ENCODE data around the gene THAP10. TPM values are rescaled to one million over a fixed set of nuclear protein-coding genes. Genes with fewer than 3 reads are reported as not detected.

The THAP10 gene
- total RNA-seq, 4 donors from 2014 or later = 0.46 to 2.3 (median 1.1) TPM

- no peaks in the 10 kb centered on the region for H3K9me3 ChIP-seq
- in situ Hi-C loops (cut with MboI; ENCODE audit: low sequenced_read_pairs in 4 of 4) (no loop called here), intact Hi-C loops (cut with DNase I; ENCODE audit: low total_unique reads) (no loop called here)
- H3K27ac ChIP-seq = peak overlapping the region in 3 of 4 donors; percentile 8 to 78 (median 60)
- peaks cover 17 to 22% of the 10 kb centered on the region in 2 donors for H3K4me1 ChIP-seq
- DNase-seq (peak in 1 of 2 donors; percentile 53), ATAC-seq (peak in 1 of 2 donors; percentile 34)
- peaks cover 0 to 3% of the 10 kb centered on the region in 2 donors for H3K36me3 ChIP-seq
- H3K27me3 ChIP-seq = no peaks in the 10 kb centered on the region
- no peak for TF ChIP-seq CTCF (IDR thresholded peaks at IDR 0.05 in 4 of 5, conservative IDR thresholded peaks at IDR 0.05 in 1 of 5)
- TF ChIP-seq POLR2A (IDR thresholded peaks at IDR 0.05) = no peak
- H3K4me3 ChIP-seq = no peak overlapping the region
Measured at GRCh38 chr15:70837476-70837875, 54.8 kb downstream of the THAP10 start.

- no peak overlapping the region for H3K4me3 ChIP-seq
- H3K36me3 ChIP-seq = peaks cover 0 to 6% of the 10 kb centered on the region in 2 donors
- peaks cover 17 to 22% of the 10 kb centered on the region in 2 donors for H3K4me1 ChIP-seq
- intact Hi-C loops (cut with DNase I; ENCODE audit: low total_unique reads) = no loop called here
- ATAC-seq (no peak), DNase-seq (no peak)
- H3K9me3 ChIP-seq = no peaks in the 10 kb centered on the region
- in situ Hi-C loops (cut with MboI; ENCODE audit: low sequenced_read_pairs in 4 of 4) = no loop called here
- H3K27ac ChIP-seq = peak overlapping the region; percentile 60 to 78 (median 70)
- no peak for TF ChIP-seq POLR2A (IDR thresholded peaks at IDR 0.05)
- no peaks in the 10 kb centered on the region for H3K27me3 ChIP-seq
Measured at GRCh38 chr15:70835841-70836240, 56.4 kb downstream of the THAP10 start.

- no peak overlapping the region for H3K4me3 ChIP-seq
- peak; percentile 55 to 85 for DNase-seq
- peaks cover 0 to 6% of the 10 kb centered on the region in 2 donors for H3K36me3 ChIP-seq
- H3K27ac ChIP-seq = peak overlapping the region; percentile 60 to 78 (median 70)
- intact Hi-C loops (cut with DNase I; ENCODE audit: low total_unique reads) = no loop called here
- TF ChIP-seq POLR2A (IDR thresholded peaks at IDR 0.05) (peak in 1 of 2 donors; percentile 22), CTCF (IDR thresholded peaks at IDR 0.05 in 4 of 5, conservative IDR thresholded peaks at IDR 0.05 in 1 of 5) (no peak)
- ATAC-seq = peak; percentile 69 to 80
- in situ Hi-C loops (cut with MboI; ENCODE audit: low sequenced_read_pairs in 4 of 4) = no loop called here
- H3K27me3 ChIP-seq = no peaks in the 10 kb centered on the region
- peaks cover 17 to 22% of the 10 kb centered on the region in 2 donors for H3K4me1 ChIP-seq
- no peaks in the 10 kb centered on the region for H3K9me3 ChIP-seq
Measured at GRCh38 chr15:70835415-70835814, 56.8 kb downstream of the THAP10 start.

- no peak for DNase-seq
- ATAC-seq = no peak
- intact Hi-C loops (cut with DNase I; ENCODE audit: low total_unique reads) (no loop called here), in situ Hi-C loops (cut with MboI; ENCODE audit: low sequenced_read_pairs in 4 of 4) (no loop called here)
- H3K27me3 ChIP-seq = no peaks in the 10 kb centered on the region
- TF ChIP-seq POLR2A (IDR thresholded peaks at IDR 0.05) (no peak), CTCF (IDR thresholded peaks at IDR 0.05 in 4 of 5, conservative IDR thresholded peaks at IDR 0.05 in 1 of 5) (no peak)
- no peak overlapping the region for H3K4me3 ChIP-seq
- H3K4me1 ChIP-seq = peaks cover 17 to 26% of the 10 kb centered on the region in 2 donors
- no peaks in the 10 kb centered on the region for H3K9me3 ChIP-seq
- peaks cover 0 to 6% of the 10 kb centered on the region in 2 donors for H3K36me3 ChIP-seq
- H3K27ac ChIP-seq = peak overlapping the region; percentile 60 to 78 (median 70)
Measured at GRCh38 chr15:70834999-70835398, 57.2 kb downstream of the THAP10 start.

GRCh38 chr15:70833861-70834765 is 58.1 kb downstream of the THAP10 start:
- intact Hi-C loops (cut with DNase I; ENCODE audit: low total_unique reads) = no loop called here
- ATAC-seq (peak; percentile 32 to 65), DNase-seq (peak in 1 of 2 donors; percentile 56)
- Histone ChIP-seq H3K4me3 (no peak overlapping the region), H3K4me1 (peaks cover 24 to 35% of the 10 kb centered on the region in 2 donors), H3K27me3 (no peaks in the 10 kb centered on the region), H3K9me3 (no peaks in the 10 kb centered on the region), H3K27ac (peak overlapping the region; percentile 60 to 78 (median 70)), H3K36me3 (peaks cover 0 to 6% of the 10 kb centered on the region in 2 donors)
- in situ Hi-C loops (cut with MboI; ENCODE audit: low sequenced_read_pairs in 4 of 4) = no loop called here
- no peak for TF ChIP-seq CTCF (IDR thresholded peaks at IDR 0.05 in 4 of 5, conservative IDR thresholded peaks at IDR 0.05 in 1 of 5)
- no peak for TF ChIP-seq POLR2A (IDR thresholded peaks at IDR 0.05)
